CD14-positive monocyte (primary cell): ENCODE measurements around the gene IGF2R. TPM values are rescaled to one million over a fixed set of nuclear protein-coding genes. Genes with fewer than 3 reads are reported as not detected.

Experiments used
- DNase-seq, 3 donors: peaks; one replicate each; pipeline ENCODE4 v3.0.0-alpha.2; 2011 to 2022
- H2AFZ ChIP-seq: 2 replicates; pipeline ENCODE4 v1.6.0; 2012; ENCODE audit warnings: mild to moderate bottlenecking, low read depth, low read length, inconsistent platforms; ENCODE audit not compliant: insufficient read depth, poor library complexity, severe bottlenecking
- H3K27ac ChIP-seq, 2 donors: 1 replicate in 1 of 2; 2 replicates in 1 of 2; pipeline ENCODE4 v1.5.1; 2012 to 2013; ENCODE audit warnings: low read length in 2 of 2, control low read depth in 1 of 2, inconsistent platforms in 1 of 2, low read depth in 1 of 2, mild to moderate bottlenecking in 1 of 2
- H3K27me3 ChIP-seq, 2 donors: one replicate each; pipeline versions ENCODE4 v1.6.0 to v1.6.1; 2011 to 2013; ENCODE audit warnings: low read length in 2 of 2; ENCODE audit not compliant: control insufficient read depth in 2 of 2, insufficient read depth in 2 of 2
- H3K36me3 ChIP-seq, 2 donors: replicated peaks in 1 of 2; 1 replicate in 1 of 2; 2 replicates in 1 of 2; pipeline versions ENCODE4 v1.5.1 to v1.6.1; 2012 to 2013; ENCODE audit warnings: low read length in 2 of 2, control low read depth in 1 of 2, inconsistent platforms in 1 of 2, mild to moderate bottlenecking in 1 of 2; ENCODE audit not compliant: insufficient read depth in 2 of 2, control insufficient read depth in 1 of 2
- H3K4me1 ChIP-seq, 2 donors: 1 replicate in 1 of 2; 2 replicates in 1 of 2; pipeline versions ENCODE4 v1.5.1 to v1.6.1; 2012 to 2013; ENCODE audit warnings: low read length in 2 of 2, control low read depth in 1 of 2, inconsistent platforms in 1 of 2, mild to moderate bottlenecking in 1 of 2, moderate library complexity in 1 of 2; ENCODE audit not compliant: insufficient read depth in 2 of 2, control insufficient read depth in 1 of 2
- H3K4me2 ChIP-seq: replicated peaks from 2 replicates; pipeline ENCODE3; 2012; ENCODE audit warnings: low read length, moderate library complexity, mild to moderate bottlenecking; ENCODE audit not compliant: poor library complexity, severe bottlenecking; ENCODE audit errors: extremely low read depth
- H3K4me3 ChIP-seq, 3 experiments: fragments of 200-600 bp in 1 of 3; sonication (generic) in 1 of 3; replicated peaks in 1 of 3; 1 replicate in 2 of 3; 2 replicates in 1 of 3; pipeline ENCODE4 v1.5.1; 2011 to 2013; ENCODE audit warnings: low read length in 3 of 3, mild to moderate bottlenecking in 3 of 3, control low read depth in 2 of 3, low read depth in 2 of 3, inconsistent platforms in 1 of 3, moderate library complexity in 1 of 3
- H3K79me2 ChIP-seq: 2 replicates; pipeline ENCODE4 v1.6.0; 2012; ENCODE audit warnings: mild to moderate bottlenecking, control low read depth, inconsistent platforms, low read length, moderate library complexity; ENCODE audit not compliant: insufficient read depth
- H3K9ac ChIP-seq: 2 replicates; pipeline ENCODE4 v1.6.0; 2017; ENCODE audit warnings: low read length, mild to moderate bottlenecking; ENCODE audit not compliant: insufficient read depth, poor library complexity, severe bottlenecking
- H3K9me3 ChIP-seq, 2 donors: replicated peaks in 1 of 2; 1 replicate in 1 of 2; 2 replicates in 1 of 2; pipeline versions ENCODE4 v1.5.1 to v1.6.1; 2012 to 2013; ENCODE audit warnings: low read length in 2 of 2, control low read depth in 1 of 2; ENCODE audit not compliant: control insufficient read depth in 1 of 2, insufficient read depth in 1 of 2
- H4K20me1 ChIP-seq: 2 replicates; pipeline ENCODE4 v1.6.0; 2012; ENCODE audit warnings: mild to moderate bottlenecking, low read length, control low read depth, moderate library complexity; ENCODE audit not compliant: insufficient read depth
- H3K27ac Mint-ChIP-seq, 7 donors: one replicate each; pipeline ENCODE4 v1.8.0; 2020; ENCODE audit warnings: mild to moderate bottlenecking in 7 of 7, mixed read lengths in 7 of 7, moderate library complexity in 6 of 7, inconsistent platforms in 2 of 7
- H3K27me3 Mint-ChIP-seq, 3 donors: one replicate each; pipeline ENCODE4 v1.8.0; 2021 to 2022; ENCODE audit warnings: low read depth in 3 of 3, mild to moderate bottlenecking in 3 of 3, mixed read lengths in 3 of 3, moderate library complexity in 3 of 3, inconsistent platforms in 1 of 3
- H3K36me3 Mint-ChIP-seq, 2 donors: one replicate each; pipeline ENCODE4 v1.8.0; 2020; ENCODE audit warnings: mixed read lengths in 2 of 2, inconsistent platforms in 1 of 2, mild to moderate bottlenecking in 1 of 2
- H3K4me1 Mint-ChIP-seq: one replicate; pipeline ENCODE4 v1.8.0; 2020; ENCODE audit warnings: mild to moderate bottlenecking, mixed read lengths
- H3K4me3 Mint-ChIP-seq, 2 donors: one replicate each; pipeline ENCODE4 v1.8.0; 2020; ENCODE audit warnings: mild to moderate bottlenecking in 2 of 2, mixed read lengths in 2 of 2, moderate library complexity in 1 of 2
- H3K9me3 Mint-ChIP-seq, 7 donors: one replicate each; pipeline ENCODE4 v1.8.0; 2020 to 2022; ENCODE audit warnings: mixed read lengths in 7 of 7, mild to moderate bottlenecking in 6 of 7, moderate library complexity in 6 of 7, inconsistent platforms in 2 of 7
- CTCF ChIP-seq: fragments of 200-600 bp; IDR thresholded peaks from one replicate; pipeline ENCODE4 v1.8.0; 2022; ENCODE audit warnings: antibody characterized with exemption, mild to moderate bottlenecking
- WGBS: methylation state at CpG from one replicate; pipeline ENCODE4 v1.1.5; 2013; ENCODE audit warnings: missing lambda C conversion rate; ENCODE audit not compliant: insufficient coverage; 5-methylcytosine and 5-hydroxymethylcytosine counted together
- intact Hi-C, 2 donors: fragments of 100-400 bp; cut with micrococcal nuclease; formaldehyde crosslinking; loops; one replicate each; pipeline versions ENCODE4 v1.15.0 to v1.15.1; 2023
- polyA plus RNA-seq, 3 donors: library from polyadenylated mRNA; depleted of rRNA in 1 of 3; unstranded in 2 of 3; stranded (reverse) in 1 of 3; fragments of 300-500 nt in 2 of 3; fragments of >200 nt in 1 of 3; fragmentation: Illumina TruSeq in 2 of 3; gene quantifications; 1 replicate in 2 of 3; 2 replicates in 1 of 3; pipeline ENCODE4 v1.2.3, GENCODE V29; 2012 to 2021

IGF2R gene
- polyA plus RNA-seq, 3 donors = 6.9 to 44.8 (median 8.2) TPM

- Histone ChIP-seq H3K4me1 (peaks cover 48 to 49% of the 10 kb centered on the region in 2 donors), H3K79me2 (no peaks in the 10 kb centered on the region), H3K9ac (peak overlapping the region; percentile 47), H3K4me2 (peak overlapping the region; percentile 74), H3K27me3 (no peaks in the 10 kb centered on the region), H3K9me3 (no peaks in the 10 kb centered on the region), H4K20me1 (no peaks in the 10 kb centered on the region), H3K36me3 (no peaks in the 10 kb centered on the region), H2AFZ (peak overlapping the region; percentile 49), H3K27ac (peak overlapping the region; percentile 85 to 94), H3K4me3 (peak overlapping the region in 1 of 3 experiments; percentile 64)
- H3K9me3 Mint-ChIP-seq = peaks cover 0 to 10% (median 8%) of the 10 kb centered on the region in 7 donors
- peaks cover 53% of the 10 kb centered on the region for H3K4me1 Mint-ChIP-seq
- peak overlapping the region; percentile 95 to 100 (median 99) for H3K27ac Mint-ChIP-seq
- intact Hi-C loops = loop anchor here in 1 of 2 donors (5.0 kb wide), 1 partner anchor 35 kb away; no protein-coding TSS in a partner anchor
- DNase-seq = no peak
- peak overlapping the region; percentile 51 to 54 for H3K4me3 Mint-ChIP-seq
- TF ChIP-seq CTCF = no peak
- peaks cover 0 to 8% (median 5%) of the 10 kb centered on the region in 3 donors for H3K27me3 Mint-ChIP-seq
- no peaks in the 10 kb centered on the region for H3K36me3 Mint-ChIP-seq
- WGBS = 63% methylated on average over 6 of the region's 13 CpGs
Measured at GRCh38 chr6:159952289-159953005, 16.4 kb upstream of the IGF2R start.

GRCh38 chr6:159953091-159953601 lies 15.7 kb upstream of the IGF2R start:
- Mint-ChIP-seq H3K4me1 (peaks cover 57% of the 10 kb centered on the region), H3K9me3 (peaks cover 0 to 10% (median 8%) of the 10 kb centered on the region in 7 donors), H3K27me3 (peaks cover 0 to 5% (median 4%) of the 10 kb centered on the region in 3 donors), H3K27ac (peak overlapping the region; percentile 95 to 100 (median 99)), H3K4me3 (peak overlapping the region; percentile 54 to 83), H3K36me3 (no peaks in the 10 kb centered on the region)
- H3K9me3 ChIP-seq = no peaks in the 10 kb centered on the region
- intact Hi-C loops = loop anchor here in 1 of 2 donors (5.0 kb wide), 1 partner anchor 34 kb away; no protein-coding TSS in a partner anchor
- H3K27ac ChIP-seq = peak overlapping the region; percentile 85 to 94
- 0% methylated on average over 7 of the region's 9 CpGs for WGBS
- peak; percentile 81 to 90 (median 90) for DNase-seq
- H2AFZ ChIP-seq = peak overlapping the region; percentile 37
- H3K9ac ChIP-seq = peak overlapping the region; percentile 47
- no peaks in the 10 kb centered on the region for H4K20me1 ChIP-seq
- no peaks in the 10 kb centered on the region for H3K36me3 ChIP-seq
- peak overlapping the region; percentile 74 for H3K4me2 ChIP-seq
- no peak for TF ChIP-seq CTCF
- H3K4me1 ChIP-seq = peaks cover 51 to 55% of the 10 kb centered on the region in 2 donors
- no peaks in the 10 kb centered on the region for H3K27me3 ChIP-seq
- no peaks in the 10 kb centered on the region for H3K79me2 ChIP-seq
- peak overlapping the region in 2 of 3 experiments; percentile 34 to 64 for H3K4me3 ChIP-seq
